ENCODE measurements around the gene RTL10. TPM values are rescaled to one million over a fixed set of nuclear protein-coding genes. Genes with fewer than 3 reads are reported as not detected.

The RTL10 gene
- total RNA-seq, 1 experiment from 2014 or later, result 24.4 TPM

DNA sequence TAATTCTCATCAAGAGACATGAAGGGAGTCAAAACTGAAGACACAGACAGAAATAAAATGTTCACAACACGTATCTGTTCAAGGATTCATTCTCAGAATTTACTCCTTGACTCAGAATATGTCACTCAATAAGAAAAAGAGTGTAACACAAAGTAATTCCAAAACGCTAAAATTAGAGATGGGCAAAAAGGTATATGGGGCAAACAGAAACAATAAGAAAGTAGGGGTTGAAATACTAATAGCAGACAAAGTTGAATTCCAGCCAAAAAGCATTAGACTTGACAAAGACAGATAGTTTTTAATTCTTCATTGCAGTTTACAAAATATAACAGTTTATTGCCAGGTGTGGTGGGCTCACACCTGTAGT lies 26.7 kb downstream of the RTL10 start:
- Histone ChIP-seq H4K8ac (replicated peaks; ENCODE audit: insufficient read length, low read depth, low read length) (no peak overlapping the region), H3K14ac (ENCODE audit: insufficient read depth, low read length) (no peak overlapping the region), H3K9ac (ENCODE audit: extremely low read depth, insufficient read length, low read length) (no peak overlapping the region), H3K9me3 (ENCODE audit: control insufficient read depth, low read depth, low read length) (no peaks in the 10 kb centered on the region), H3T11ph (ENCODE audit: low read length) (no peak overlapping the region), H2AK5ac (ENCODE audit: insufficient read length, low read length) (no peak overlapping the region), H4K5ac (ENCODE audit: insufficient read length, low read depth, low read length) (no peak overlapping the region), H2BK5ac (ENCODE audit: insufficient read length, low read length) (no peak overlapping the region), H3K56ac (ENCODE audit: insufficient read length, low read depth, low read length) (no peak overlapping the region), H2BK120ac (ENCODE audit: low read depth, low read length, poor library complexity, severe bottlenecking) (no peak overlapping the region), H2BK12ac (ENCODE audit: insufficient read length, low read depth, low read length) (no peak overlapping the region), H4K91ac (ENCODE audit: insufficient read length, low read depth, low read length) (no peak overlapping the region), H3K4me2 (ENCODE audit: insufficient read depth, insufficient read length, low read length) (no peak overlapping the region), H2AFZ (ENCODE audit: low read length) (no peak overlapping the region), H2BK15ac (ENCODE audit: low read depth, low read length) (no peak overlapping the region), H3K27me3 (ENCODE audit: insufficient read depth, low read length) (no peaks in the 10 kb centered on the region), H3K79me2 (ENCODE audit: insufficient read depth, low read length) (no peaks in the 10 kb centered on the region), H3K23ac (ENCODE audit: insufficient read length, low read depth, low read length) (no peak overlapping the region), H3K23me2 (ENCODE audit: insufficient read length, low read depth, low read length, poor library complexity, severe bottlenecking) (no peaks in the 10 kb centered on the region), H3K79me1 (ENCODE audit: insufficient read depth, low read depth, low read length, poor library complexity, severe bottlenecking) (no peaks in the 10 kb centered on the region), H3K4me1 (ENCODE audit: insufficient read depth, low read length) (no peaks in the 10 kb centered on the region), H4K20me1 (ENCODE audit: control insufficient read depth, insufficient read depth, insufficient read length) (no peaks in the 10 kb centered on the region), H3K4ac (ENCODE audit: low read depth, low read length) (no peak overlapping the region), H2BK20ac (ENCODE audit: low read depth, low read length, poor library complexity, severe bottlenecking) (no peak overlapping the region), H3K18ac (ENCODE audit: insufficient read length, low read depth, low read length) (no peak overlapping the region), H3K27ac (ENCODE audit: insufficient read length, low read depth, low read length) (no peak overlapping the region)
- no peak for DNase-seq
- no peak overlapping the region for H3K27ac Mint-ChIP-seq
- TF ChIP-seq, protein P1, sequence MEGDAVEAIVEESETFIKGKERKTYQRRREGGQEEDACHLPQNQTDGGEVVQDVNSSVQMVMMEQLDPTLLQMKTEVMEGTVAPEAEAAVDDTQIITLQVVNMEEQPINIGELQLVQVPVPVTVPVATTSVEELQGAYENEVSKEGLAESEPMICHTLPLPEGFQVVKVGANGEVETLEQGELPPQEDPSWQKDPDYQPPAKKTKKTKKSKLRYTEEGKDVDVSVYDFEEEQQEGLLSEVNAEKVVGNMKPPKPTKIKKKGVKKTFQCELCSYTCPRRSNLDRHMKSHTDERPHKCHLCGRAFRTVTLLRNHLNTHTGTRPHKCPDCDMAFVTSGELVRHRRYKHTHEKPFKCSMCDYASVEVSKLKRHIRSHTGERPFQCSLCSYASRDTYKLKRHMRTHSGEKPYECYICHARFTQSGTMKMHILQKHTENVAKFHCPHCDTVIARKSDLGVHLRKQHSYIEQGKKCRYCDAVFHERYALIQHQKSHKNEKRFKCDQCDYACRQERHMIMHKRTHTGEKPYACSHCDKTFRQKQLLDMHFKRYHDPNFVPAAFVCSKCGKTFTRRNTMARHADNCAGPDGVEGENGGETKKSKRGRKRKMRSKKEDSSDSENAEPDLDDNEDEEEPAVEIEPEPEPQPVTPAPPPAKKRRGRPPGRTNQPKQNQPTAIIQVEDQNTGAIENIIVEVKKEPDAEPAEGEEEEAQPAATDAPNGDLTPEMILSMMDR (conservative IDR thresholded peaks at IDR 0.05), result no peak
- H3K4me1 Mint-ChIP-seq, result peaks cover 0 to 5% of the 10 kb centered on the region in 2 experiments; a peak in 2 of 4 replicates
- H3K36me3 Mint-ChIP-seq (ENCODE audit: insufficient read depth in 1 of 3, low read depth in 3 of 3), result peaks cover 0 to 6% (median 5%) of the 10 kb centered on the region in 3 experiments; a peak in 4 of 7 replicates
- no peak overlapping the region for H3K4me3 Mint-ChIP-seq
- H3K27me3 Mint-ChIP-seq (ENCODE audit: low read depth), result no peaks in the 10 kb centered on the region; the same call in 1 of the 2 replicates
- peaks cover 0 to 3% of the 10 kb centered on the region in 2 experiments; a peak in 3 of 5 replicates for H3K9me3 Mint-ChIP-seq
- WGBS (ENCODE audit: extremely low coverage, insufficient read length, low lambda C conversion rate), result no CpG with 5 or more reads among the region's 2 CpGs

Data from H9 (cell line).